ENCODE measurements around the gene CDK14.
"Not testable (repeated sequence)": the region's sequence is repeated elsewhere in the genome, so short reads cannot be mapped to it uniquely, and the experiment has no call there.

Gene CDK14

DNA sequence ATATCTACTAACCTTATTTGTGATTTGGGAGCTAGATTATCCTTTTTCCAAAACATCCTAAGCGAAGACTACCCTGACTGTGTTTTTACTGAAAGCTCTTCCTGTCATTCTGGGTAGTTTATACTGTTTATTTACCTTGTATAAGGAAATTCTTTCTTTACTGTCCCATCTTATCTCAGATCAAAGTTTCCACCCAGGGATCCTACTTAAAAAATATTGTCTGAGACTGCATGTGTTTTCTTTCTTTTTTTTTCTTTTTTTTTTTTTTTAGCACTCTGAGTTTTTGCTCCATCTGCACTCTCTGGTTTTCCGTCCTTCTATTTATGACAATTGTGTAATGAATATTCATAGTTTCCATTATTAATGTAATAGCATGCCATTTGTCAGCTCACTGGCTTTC, 26.5 kb downstream of the CDK14 start:
- no peak for DNase-seq
- in situ Hi-C loops (cut with HindIII; ENCODE audit: low pct_ligation_motif_present, low pct_unique_long_range_greater_than_20kb, low sequenced_read_pairs), result no loop called here

DNA sequence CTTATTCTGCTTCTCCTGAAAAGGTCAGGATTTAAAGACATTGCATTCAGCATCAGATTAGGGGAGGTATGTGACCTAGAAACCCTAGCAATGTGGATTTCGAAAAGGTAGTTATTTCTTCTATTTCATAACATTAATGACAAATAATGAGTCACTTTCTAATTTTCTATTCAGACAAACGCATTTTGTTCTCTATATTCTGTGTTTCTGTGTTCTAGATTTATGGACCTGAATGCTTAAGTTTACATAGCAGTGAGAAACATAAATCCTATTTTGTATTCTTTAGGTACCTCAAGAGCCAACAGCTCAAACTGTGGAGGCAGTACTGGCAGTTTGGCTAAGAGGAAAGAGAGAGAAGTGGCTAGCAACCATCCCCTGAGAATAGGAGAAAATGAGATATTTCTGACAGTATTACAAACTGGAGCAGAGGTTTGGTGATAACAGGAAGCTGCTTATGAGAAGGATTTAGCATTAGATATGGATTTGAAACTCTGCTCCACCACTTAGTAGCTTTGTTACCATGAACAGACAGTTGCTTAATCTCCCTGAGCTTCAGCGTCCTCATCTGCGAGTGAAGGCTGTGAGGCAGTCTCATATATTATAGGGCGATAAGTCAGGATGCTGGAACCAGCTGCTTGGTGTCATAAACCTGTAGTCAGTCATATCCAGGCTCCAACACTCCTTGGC, 28.2 kb downstream of the CDK14 start:
- in situ Hi-C loops (cut with HindIII; ENCODE audit: low pct_ligation_motif_present, low pct_unique_long_range_greater_than_20kb, low sequenced_read_pairs), result no loop called here
- DNase-seq, result no peak

GRCh38 chr7:90625051-90625450, 28.9 kb downstream of the CDK14 start:
- in situ Hi-C loops (cut with HindIII; ENCODE audit: low pct_ligation_motif_present, low pct_unique_long_range_greater_than_20kb, low sequenced_read_pairs), result no loop called here
- DNase-seq, result no peak

- peak; percentile 27 for DNase-seq
- in situ Hi-C loops (cut with HindIII; ENCODE audit: low pct_ligation_motif_present, low pct_unique_long_range_greater_than_20kb, low sequenced_read_pairs), result no loop called here
Measured at GRCh38 chr7:90625562-90625961, 29.4 kb downstream of the CDK14 start.

DNA sequence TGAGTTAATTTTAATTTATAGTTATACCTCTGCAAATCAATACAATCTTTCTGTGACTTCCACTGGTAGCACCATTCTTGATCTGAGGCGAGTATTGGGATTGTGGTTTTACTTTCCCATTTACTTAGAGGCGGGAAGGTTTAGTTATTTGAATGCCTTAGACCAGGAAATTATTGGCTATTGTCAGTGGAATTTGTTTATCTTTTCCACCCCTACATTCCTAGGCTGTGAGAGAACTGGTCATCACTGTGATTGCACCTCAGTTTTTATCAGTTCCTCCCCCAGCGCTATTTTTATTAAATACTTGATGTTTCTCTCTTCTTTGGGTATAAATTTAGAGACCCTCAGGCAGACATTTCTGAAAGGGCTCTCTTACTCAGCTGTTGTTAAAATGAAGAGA, 29.9 kb downstream of the CDK14 start:
- DNase-seq, result peak; percentile 18
- in situ Hi-C loops (cut with HindIII; ENCODE audit: low pct_ligation_motif_present, low pct_unique_long_range_greater_than_20kb, low sequenced_read_pairs), result no loop called here

DNA sequence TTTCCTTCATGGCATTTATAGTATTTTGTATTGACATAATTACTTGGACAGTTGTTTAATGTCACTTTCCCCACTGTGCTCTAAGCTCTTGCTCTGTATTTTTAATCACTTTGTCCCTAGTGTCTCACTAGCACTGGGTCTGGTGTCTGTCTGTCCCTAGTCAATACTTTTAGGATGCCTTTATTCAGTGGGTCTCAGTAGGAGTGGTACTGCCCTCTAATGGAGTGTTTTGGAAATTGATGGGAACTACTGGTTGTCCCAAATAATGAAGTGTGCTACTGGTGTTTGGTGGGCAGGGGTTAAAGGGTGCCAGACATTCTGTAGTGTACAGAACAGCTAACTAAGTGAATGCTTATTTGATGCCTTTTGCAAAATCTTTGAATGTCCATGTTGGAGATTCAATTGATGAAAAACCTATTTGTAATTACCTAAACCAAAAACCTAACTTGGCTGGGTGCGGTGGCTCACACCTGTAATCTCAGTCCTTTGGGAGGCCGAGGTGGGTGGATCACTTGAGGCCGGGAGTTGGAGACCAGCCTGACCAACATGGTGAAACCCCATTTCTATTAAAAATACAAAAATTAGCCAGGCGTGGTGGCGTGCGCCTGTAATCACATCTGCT, 33.3 kb downstream of the CDK14 start:
- in situ Hi-C loops (cut with HindIII; ENCODE audit: low pct_ligation_motif_present, low pct_unique_long_range_greater_than_20kb, low sequenced_read_pairs), result no loop called here
- peak; percentile 69 for DNase-seq

GRCh38 chr7:90631502-90631901, 35.4 kb downstream of the CDK14 start:
- in situ Hi-C loops (cut with HindIII; ENCODE audit: low pct_ligation_motif_present, low pct_unique_long_range_greater_than_20kb, low sequenced_read_pairs), result no loop called here
- no peak for DNase-seq

DNA sequence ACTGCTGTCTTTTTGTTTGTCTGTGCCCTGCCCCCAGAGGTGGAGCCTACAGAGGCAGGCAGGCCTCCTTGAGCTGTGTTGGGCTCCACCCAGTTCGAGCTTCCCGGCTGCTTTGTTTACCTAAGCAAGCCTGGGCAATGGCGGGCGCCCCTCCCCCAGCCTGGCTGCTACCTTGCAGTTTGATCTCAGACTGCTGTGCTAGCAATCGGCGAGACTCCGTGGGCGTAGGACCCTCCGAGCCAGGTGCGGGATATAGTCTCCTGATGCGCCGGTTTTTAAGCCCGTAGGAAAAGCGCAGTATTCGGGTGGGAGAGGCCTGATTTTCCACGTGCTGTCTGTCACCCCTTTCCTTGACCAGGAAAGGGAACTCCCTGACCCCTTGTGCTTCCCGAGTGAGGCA, 43.6 kb downstream of the CDK14 start:
- DNase-seq; in situ Hi-C loops (cut with HindIII; ENCODE audit: low pct_ligation_motif_present, low pct_unique_long_range_greater_than_20kb, low sequenced_read_pairs): not testable (repeated sequence)

GRCh38 chr7:90642978-90643377, 46.9 kb downstream of the CDK14 start:
- in situ Hi-C loops (cut with HindIII; ENCODE audit: low pct_ligation_motif_present, low pct_unique_long_range_greater_than_20kb, low sequenced_read_pairs), result no loop called here
- no peak for DNase-seq

DNA sequence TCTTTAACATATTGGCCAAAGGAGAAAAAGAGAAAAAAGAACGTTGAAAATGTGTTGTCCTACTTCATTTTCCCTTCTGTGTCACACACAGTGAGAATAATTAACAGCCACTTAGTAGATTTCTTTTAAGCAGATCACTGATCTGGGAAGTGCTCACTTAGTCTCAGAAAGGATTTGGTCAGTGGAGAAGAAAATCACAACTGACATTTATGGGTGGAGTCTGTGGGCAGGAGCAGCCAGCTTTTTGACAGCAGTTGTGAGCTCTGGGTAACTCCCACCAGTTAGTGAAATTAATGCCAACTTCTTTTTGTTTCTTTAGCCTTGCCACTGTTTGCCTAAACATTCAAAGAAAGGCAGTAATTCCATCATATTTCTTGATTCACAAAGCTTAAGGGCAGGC, 49.7 kb downstream of the CDK14 start:
- in situ Hi-C loops (cut with HindIII; ENCODE audit: low pct_ligation_motif_present, low pct_unique_long_range_greater_than_20kb, low sequenced_read_pairs), result no loop called here
- DNase-seq, result no peak

DNA sequence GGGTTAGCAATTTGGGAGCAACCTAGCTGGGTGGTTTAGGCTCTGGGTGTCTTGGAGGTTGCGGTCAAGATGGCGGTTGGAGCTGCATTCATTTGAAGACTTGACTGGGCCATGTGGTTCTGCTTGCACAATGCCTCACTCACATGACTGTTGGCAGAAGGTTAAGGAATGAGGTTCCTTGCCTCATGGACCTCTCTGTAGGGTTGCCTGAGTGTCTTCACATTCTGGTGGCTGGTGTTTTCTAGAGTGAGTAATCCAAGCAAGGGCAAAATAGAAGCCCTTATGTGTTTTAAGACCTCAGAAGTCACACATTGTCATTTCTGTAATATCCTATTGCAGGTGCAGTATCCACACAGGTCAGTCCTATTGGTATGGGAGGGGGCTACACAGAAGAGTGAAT, 52.0 kb downstream of the CDK14 start:
- DNase-seq, result no peak
- in situ Hi-C loops (cut with HindIII; ENCODE audit: low pct_ligation_motif_present, low pct_unique_long_range_greater_than_20kb, low sequenced_read_pairs), result no loop called here

- in situ Hi-C loops (cut with HindIII; ENCODE audit: low pct_ligation_motif_present, low pct_unique_long_range_greater_than_20kb, low sequenced_read_pairs), result no loop called here
- DNase-seq, result no peak
Measured at GRCh38 chr7:90648834-90649233, 52.7 kb downstream of the CDK14 start.

DNA sequence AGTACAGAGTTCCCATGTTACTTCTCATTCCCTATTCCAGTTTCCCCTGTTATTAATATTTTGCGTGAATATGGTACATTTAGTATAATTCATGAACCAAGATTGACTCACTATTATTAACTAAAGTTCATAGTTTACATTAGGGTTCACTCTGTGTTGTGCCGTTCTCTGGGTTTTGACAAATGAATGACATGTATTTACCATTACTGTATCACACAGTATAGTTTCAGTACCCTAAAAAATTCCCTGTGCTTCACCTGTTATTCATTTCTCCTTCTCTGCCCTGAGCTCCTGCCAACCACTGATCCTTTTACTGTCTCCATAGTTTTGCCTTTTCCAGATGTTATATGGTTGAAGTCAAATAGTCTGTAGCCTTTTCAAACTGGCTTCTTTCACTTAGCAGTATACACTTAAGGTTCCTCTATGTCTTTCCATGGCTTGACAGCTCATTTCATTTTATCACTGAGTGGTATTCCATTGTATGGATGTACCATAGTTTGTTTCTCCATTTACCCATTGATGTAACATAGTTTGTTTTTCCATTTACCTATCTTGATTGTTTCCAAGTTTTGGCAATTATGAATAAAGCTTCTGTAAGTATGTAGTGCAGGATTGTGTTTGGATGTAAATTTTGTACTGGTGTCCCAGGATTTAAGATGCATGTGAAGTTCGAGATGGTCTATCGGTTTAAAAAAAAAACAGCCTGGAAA, 58.8 kb downstream of the CDK14 start:
- in situ Hi-C loops (cut with HindIII; ENCODE audit: low pct_ligation_motif_present, low pct_unique_long_range_greater_than_20kb, low sequenced_read_pairs), result no loop called here
- DNase-seq, result no peak

- DNase-seq, result no peak
- in situ Hi-C loops (cut with HindIII; ENCODE audit: low pct_ligation_motif_present, low pct_unique_long_range_greater_than_20kb, low sequenced_read_pairs), result no loop called here
Measured at GRCh38 chr7:90655566-90655965, 59.4 kb downstream of the CDK14 start.

DNA sequence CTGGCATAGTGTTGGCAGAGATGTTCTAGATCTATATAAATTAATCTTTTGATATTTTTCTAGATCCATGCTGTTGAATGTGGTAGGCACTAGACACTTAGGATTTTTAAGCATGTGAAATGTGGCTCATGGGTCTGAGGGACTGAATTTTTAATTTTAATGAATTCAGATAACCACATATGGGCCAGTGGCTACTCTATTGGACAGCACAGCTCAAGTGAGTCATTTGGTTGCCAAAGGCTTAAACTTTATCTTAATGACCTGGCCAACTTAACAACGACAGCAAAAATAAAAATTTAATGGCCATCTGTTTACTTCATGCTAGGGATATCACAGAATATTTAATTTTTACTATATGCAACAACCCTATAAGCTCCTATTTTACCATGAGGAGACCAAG, 61.4 kb downstream of the CDK14 start:
- no peak for DNase-seq
- in situ Hi-C loops (cut with HindIII; ENCODE audit: low pct_ligation_motif_present, low pct_unique_long_range_greater_than_20kb, low sequenced_read_pairs), result no loop called here

GRCh38 chr7:90660100-90660499, 64.0 kb downstream of the CDK14 start:
- in situ Hi-C loops (cut with HindIII; ENCODE audit: low pct_ligation_motif_present, low pct_unique_long_range_greater_than_20kb, low sequenced_read_pairs), result no loop called here
- no peak for DNase-seq

GRCh38 chr7:90660819-90661218, 64.7 kb downstream of the CDK14 start:
- DNase-seq, result no peak
- in situ Hi-C loops (cut with HindIII; ENCODE audit: low pct_ligation_motif_present, low pct_unique_long_range_greater_than_20kb, low sequenced_read_pairs), result no loop called here

DNA sequence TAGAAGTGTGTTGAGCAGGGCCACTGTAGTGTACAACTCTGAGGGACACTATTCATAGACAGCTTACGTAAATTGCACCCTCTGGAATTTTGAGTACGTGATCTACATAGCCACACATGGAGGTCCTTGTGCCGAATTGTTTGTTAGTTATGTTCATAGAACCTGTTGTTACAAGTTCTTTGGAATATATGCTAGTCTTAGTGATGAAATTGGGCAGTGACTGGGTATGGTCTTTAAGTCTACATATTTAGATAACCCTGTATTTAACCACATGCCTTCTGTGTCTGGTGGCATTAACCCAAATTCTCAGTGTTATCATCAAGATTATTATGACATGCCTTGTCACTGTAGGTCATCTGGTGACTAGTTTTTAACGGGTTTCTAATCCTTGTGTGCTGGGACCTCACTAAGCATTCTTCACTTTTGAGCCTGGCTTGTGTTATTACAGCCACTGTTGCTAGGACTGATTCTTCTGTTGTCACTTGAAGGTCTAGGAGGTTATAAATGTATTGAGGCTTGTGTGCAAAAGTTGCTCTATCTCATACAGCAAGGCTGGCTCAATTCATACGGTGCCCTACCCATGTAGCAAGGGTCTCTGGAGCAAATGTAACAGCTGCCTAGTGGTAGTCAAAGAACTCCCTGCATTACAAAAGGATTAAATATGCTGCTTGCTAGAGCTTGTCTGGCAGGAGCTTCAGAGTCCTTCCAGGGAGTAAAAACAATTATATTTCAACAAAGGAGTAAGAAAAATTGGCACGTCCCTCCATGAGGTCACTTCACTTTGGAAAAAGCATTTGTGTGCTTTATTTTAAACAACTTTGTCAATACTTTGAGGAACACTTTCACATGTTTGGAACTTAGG, 65.4 kb downstream of the CDK14 start:
- DNase-seq, result no peak
- in situ Hi-C loops (cut with HindIII; ENCODE audit: low pct_ligation_motif_present, low pct_unique_long_range_greater_than_20kb, low sequenced_read_pairs), result no loop called here

- in situ Hi-C loops (cut with HindIII; ENCODE audit: low pct_ligation_motif_present, low pct_unique_long_range_greater_than_20kb, low sequenced_read_pairs), result no loop called here
Measured at GRCh38 chr7:90663176-90663575, 67.1 kb downstream of the CDK14 start.

More at GRCh38 chr7:90663176-90663575, 67.1 kb downstream of the CDK14 start:
- DNase-seq, result no peak

Data from ACHN (cell line).